HepG2 (cell line): ENCODE results near the gene EIF1AD. TPM values are rescaled to one million over a fixed set of nuclear protein-coding genes. Genes with fewer than 3 reads are reported as not detected.

Experiments
- ATM ChIP-seq: fragments of 450-650 bp; IDR thresholded peaks from 2 replicates; pipeline ENCODE4 v1.7.1; 2017; ENCODE audit warnings: mild to moderate bottlenecking, borderline replicate concordance
- EEA1 ChIP-seq: sonication (generic); formaldehyde crosslinking; IDR thresholded peaks from 2 replicates; pipeline ENCODE4 v1.5.1; 2020; ENCODE audit warnings: mild to moderate bottlenecking, missing genetic modification reagents, borderline replicate concordance
- FOXK2 ChIP-seq: fragments of 450-650 bp; IDR thresholded peaks from 2 replicates; pipeline ENCODE4 v1.6.1; 2016
- GATAD2A ChIP-seq: IDR thresholded peaks from 2 replicates; pipeline ENCODE4 v1.6.1; 2016
- NFYC ChIP-seq: IDR thresholded peaks from 2 replicates; pipeline ENCODE4 v1.6.1; 2016; ENCODE audit warnings: missing genetic modification reagents, missing compliant biosample characterization
- NONO ChIP-seq, 2 experiments: fragments of 450-650 bp in 1 of 2; sonication (generic) in 1 of 2; formaldehyde crosslinking in 1 of 2; IDR thresholded peaks in 1 of 2; conservative IDR thresholded peaks in 1 of 2; 2 replicates each; pipeline versions ENCODE4 v1.6.1 to v1.8.0; 2017 to 2022; ENCODE audit warnings: mild to moderate bottlenecking in 1 of 2, missing genetic modification reagents in 1 of 2, moderate library complexity in 1 of 2
- RFXAP ChIP-seq: sonication (generic); formaldehyde crosslinking; IDR thresholded peaks from 2 replicates; pipeline ENCODE4 v1.4.0; 2020; ENCODE audit warnings: missing genetic modification reagents, borderline replicate concordance
- SNAPC4 ChIP-seq: sonication (generic); formaldehyde crosslinking; IDR thresholded peaks from 2 replicates; pipeline ENCODE4 v1.4.0; 2020; ENCODE audit warnings: mild to moderate bottlenecking, missing genetic modification reagents
- SNAPC5 ChIP-seq: sonication (generic); formaldehyde crosslinking; IDR thresholded peaks from 2 replicates; pipeline ENCODE4 v1.8.1; 2023; ENCODE audit warnings: mild to moderate bottlenecking, missing genetic modification reagents, borderline replicate concordance
- SOX13 ChIP-seq, 3 experiments: fragments of 450-650 bp in 1 of 3; sonication (generic) in 1 of 3; formaldehyde crosslinking in 1 of 3; IDR thresholded peaks in 2 of 3; conservative IDR thresholded peaks in 1 of 3; 2 replicates each; pipeline versions ENCODE4 v1.5.0 to v1.6.1; 2016 to 2020; ENCODE audit warnings: antibody characterized with exemption in 1 of 3, mild to moderate bottlenecking in 1 of 3, missing compliant biosample characterization in 1 of 3, missing genetic modification reagents in 1 of 3, moderate library complexity in 1 of 3
- ZBTB40 ChIP-seq, 2 experiments: fragments of 450-650 bp in 1 of 2; sonication (generic) in 1 of 2; formaldehyde crosslinking in 1 of 2; IDR thresholded peaks; 2 replicates each; pipeline versions ENCODE4 v1.6.1 to v1.8.0; 2016 to 2022; ENCODE audit warnings: antibody characterized with exemption in 1 of 2, mild to moderate bottlenecking in 1 of 2, missing genetic modification reagents in 1 of 2
- ZNF670 ChIP-seq: sonication (generic); formaldehyde crosslinking; IDR thresholded peaks from 2 replicates; pipeline ENCODE4 v1.8.0; 2022; ENCODE audit warnings: mild to moderate bottlenecking, missing genetic modification reagents, borderline replicate concordance
- ZSCAN31 ChIP-seq: sonication (generic); formaldehyde crosslinking; IDR thresholded peaks from 2 replicates; pipeline ENCODE4 v1.5.0; 2020; ENCODE audit warnings: low read depth, mild to moderate bottlenecking, missing genetic modification reagents
- polyA plus RNA-seq, 8 experiments: library from polyadenylated mRNA; depleted of rRNA in 3 of 8; stranded (reverse) in 7 of 8; unstranded in 1 of 8; fragments of >200 nt; fragmentation: Illumina TruSeq in 4 of 8; extraction: Trizol in 4 of 8; gene quantifications; 2 replicates each; pipeline versions ENCODE4 v1.2.1 to v1.2.3, GENCODE V29; 2011 to 2016; ENCODE audit warnings: low read depth in 4 of 8, missing spikeins in 1 of 8, mixed read lengths in 1 of 8; ENCODE audit not compliant: insufficient read depth in 1 of 8
- total RNA-seq, 5 experiments: library from RNA; depleted of rRNA; stranded (reverse); fragments of >200 nt; fragmentation: Illumina TruSeq; extraction: Trizol; gene quantifications; 2 replicates each; pipeline ENCODE4 v1.2.3, GENCODE V29; 2016; ENCODE audit warnings: low read depth in 1 of 5

EIF1AD gene
- total and polyA plus RNA-seq, 2 of the 13 experiments (the other 11 are each of a cell fraction or from before 2014, with no cell fraction given) = 18.2 to 30.8 TPM

- TF ChIP-seq SNAPC5 (CRISPR knock-in tag) (no peak; the same call in 1 of the 2 replicates), ATM (no peak), SOX13 (IDR thresholded peaks at IDR 0.05) (no peak), SOX13 (CRISPR knock-in tag; conservative IDR thresholded peaks at IDR 0.05 in 1 of 2, IDR thresholded peaks at IDR 0.05 in 1 of 2) (peak in 1 of 2 experiments; percentile 34; a peak in 1 of 4 replicates), GATAD2A (CRISPR knock-in tag) (peak; percentile 70), NFYC (CRISPR knock-in tag) (no peak), SNAPC4 (CRISPR knock-in tag) (0 out of 2 replicates have a peak, but pooled peaks have one; percentile 28), RFXAP (no peak; the same call in 1 of the 2 replicates), NONO (IDR thresholded peaks at IDR 0.05) (no peak), NONO (CRISPR knock-in tag; conservative IDR thresholded peaks at IDR 0.05) (peak; percentile 87), EEA1 (CRISPR knock-in tag) (peak; percentile 56; the same call in 1 of the 2 replicates), FOXK2 (0 out of 2 replicates have a peak, but pooled peaks have one; percentile 10), ZNF670 (CRISPR knock-in tag) (0 out of 2 replicates have a peak, but pooled peaks have one; percentile 63), ZSCAN31 (CRISPR knock-in tag) (peak; percentile 61), ZBTB40 (IDR thresholded peaks at IDR 0.05) (peak; percentile 96), ZBTB40 (CRISPR knock-in tag; IDR thresholded peaks at IDR 0.05) (peak; percentile 90)
Observed at GRCh38 chr11:66001942-66002647, at the start of gene EIF1AD, which contains the start of gene BANF1 (continued).
